ENCODE measurements around the gene PSTPIP1. TPM values are rescaled to one million over a fixed set of nuclear protein-coding genes. Genes with fewer than 3 reads are reported as not detected.

PSTPIP1 gene
- total RNA-seq, 4 donors from 2014 or later, result 0.57 to 9.9 (median 5.3) TPM

GRCh38 chr15:77024273-77025082 lies 29.6 kb downstream of the PSTPIP1 start:
- Histone ChIP-seq H3K4me3 (no peak overlapping the region), H3K9me3 (no peaks in the 10 kb centered on the region), H3K4me1 (peaks cover 0 to 15% (median 0%) of the 10 kb centered on the region in 3 donors), H3K36me3 (no peaks in the 10 kb centered on the region), H3K27me3 (peaks cover 0 to 10% (median 0%) of the 10 kb centered on the region in 4 donors), H3K27ac (no peak overlapping the region)
- intact Hi-C loops (cut with DNase I), result loop anchor here (5.0 kb wide), 1 partner anchor 518 kb away; no protein-coding TSS in a partner anchor
- TF ChIP-seq POLR2A (IDR thresholded peaks at IDR 0.05) (no peak), CTCF (IDR thresholded peaks at IDR 0.05) (peak; percentile 88 to 92 (median 91))
- DNase-seq, result no peak
- WGBS, 2 donors, result 36 to 41% methylated on average over 10 to 14 of the region's 17 CpGs

- intact Hi-C loops (cut with DNase I), result no loop called here
- H3K9me3 ChIP-seq, result no peaks in the 10 kb centered on the region
- no peak for DNase-seq
- no peak overlapping the region for H3K4me3 ChIP-seq
- peaks cover 0 to 12% (median 0%) of the 10 kb centered on the region in 4 donors for H3K27me3 ChIP-seq
- H3K36me3 ChIP-seq, result no peaks in the 10 kb centered on the region
- H3K27ac ChIP-seq, result no peak overlapping the region
- peaks cover 0 to 22% (median 0%) of the 10 kb centered on the region in 3 donors for H3K4me1 ChIP-seq
- no peak for TF ChIP-seq POLR2A (IDR thresholded peaks at IDR 0.05)
- no peak for TF ChIP-seq CTCF (IDR thresholded peaks at IDR 0.05)
- 79 to 92% methylated on average over 2 to 10 of the region's 15 CpGs for WGBS, 2 donors
Measured at GRCh38 chr15:77025083-77025901, 30.4 kb downstream of the PSTPIP1 start.

GRCh38 chr15:77025941-77026411 lies 31.1 kb downstream of the PSTPIP1 start:
- TF ChIP-seq POLR2A (IDR thresholded peaks at IDR 0.05) (no peak), CTCF (IDR thresholded peaks at IDR 0.05) (no peak)
- no peak overlapping the region for H3K4me3 ChIP-seq
- H3K27me3 ChIP-seq, result peaks cover 0 to 19% (median 0%) of the 10 kb centered on the region in 4 donors
- no peaks in the 10 kb centered on the region for H3K36me3 ChIP-seq
- H3K9me3 ChIP-seq, result no peaks in the 10 kb centered on the region
- intact Hi-C loops (cut with DNase I), result no loop called here
- 82 to 100% methylated on average over 1 to 3 of the region's 4 CpGs for WGBS, 2 donors
- DNase-seq, result no peak
- H3K4me1 ChIP-seq, result peaks cover 0 to 24% (median 0%) of the 10 kb centered on the region in 3 donors
- H3K27ac ChIP-seq, result no peak overlapping the region

- DNase-seq, result no peak
- H3K27ac ChIP-seq, result no peak overlapping the region
- TF ChIP-seq CTCF (IDR thresholded peaks at IDR 0.05) (no peak), POLR2A (IDR thresholded peaks at IDR 0.05) (no peak)
- WGBS, 2 donors, result 55 to 67% methylated on average over 2 to 4 of the region's 12 CpGs
- no peaks in the 10 kb centered on the region for H3K36me3 ChIP-seq
- H3K4me3 ChIP-seq, result no peak overlapping the region
- H3K27me3 ChIP-seq, result peaks cover 0 to 20% (median 0%) of the 10 kb centered on the region in 4 donors
- intact Hi-C loops (cut with DNase I), result no loop called here
- H3K4me1 ChIP-seq, result peaks cover 0 to 24% (median 0%) of the 10 kb centered on the region in 3 donors
- H3K9me3 ChIP-seq, result no peaks in the 10 kb centered on the region
Measured at GRCh38 chr15:77026501-77027110, 31.7 kb downstream of the PSTPIP1 start.

Measured in esophagus squamous epithelium (tissue), 5 donors.